Epithelial cell of proximal tubule (primary cell): ENCODE measurements around the gene CACNG4. TPM values are rescaled to one million over a fixed set of nuclear protein-coding genes. Genes with fewer than 3 reads are reported as not detected.

Experiments used
- DNase-seq: peaks from one replicate; pipeline ENCODE4 v3.0.0-alpha.2; 2011; ENCODE audit warnings: low read depth
- H3K4me3 ChIP-seq: 2 replicates; pipeline ENCODE4 v1.5.1; 2011; ENCODE audit warnings: low read depth, mild to moderate bottlenecking, low read length
- total RNA-seq: library from RNA; depleted of rRNA; stranded (reverse); fragments of >200 nt; gene quantifications from 2 replicates; pipeline ENCODE4 v1.2.3, GENCODE V29; 2015
- TF ChIP-seq, protein P1 (sequence below): conservative IDR thresholded peaks from 2 replicates; pipeline ENCODE4 v1.5.1; 2012; ENCODE audit warnings: low read depth, mild to moderate bottlenecking, low read length

CACNG4 gene
- total RNA-seq, 1 donor from 2014 or later = 0.29 TPM

- H3K4me3 ChIP-seq = no peak overlapping the region
- TF ChIP-seq, protein P1, sequence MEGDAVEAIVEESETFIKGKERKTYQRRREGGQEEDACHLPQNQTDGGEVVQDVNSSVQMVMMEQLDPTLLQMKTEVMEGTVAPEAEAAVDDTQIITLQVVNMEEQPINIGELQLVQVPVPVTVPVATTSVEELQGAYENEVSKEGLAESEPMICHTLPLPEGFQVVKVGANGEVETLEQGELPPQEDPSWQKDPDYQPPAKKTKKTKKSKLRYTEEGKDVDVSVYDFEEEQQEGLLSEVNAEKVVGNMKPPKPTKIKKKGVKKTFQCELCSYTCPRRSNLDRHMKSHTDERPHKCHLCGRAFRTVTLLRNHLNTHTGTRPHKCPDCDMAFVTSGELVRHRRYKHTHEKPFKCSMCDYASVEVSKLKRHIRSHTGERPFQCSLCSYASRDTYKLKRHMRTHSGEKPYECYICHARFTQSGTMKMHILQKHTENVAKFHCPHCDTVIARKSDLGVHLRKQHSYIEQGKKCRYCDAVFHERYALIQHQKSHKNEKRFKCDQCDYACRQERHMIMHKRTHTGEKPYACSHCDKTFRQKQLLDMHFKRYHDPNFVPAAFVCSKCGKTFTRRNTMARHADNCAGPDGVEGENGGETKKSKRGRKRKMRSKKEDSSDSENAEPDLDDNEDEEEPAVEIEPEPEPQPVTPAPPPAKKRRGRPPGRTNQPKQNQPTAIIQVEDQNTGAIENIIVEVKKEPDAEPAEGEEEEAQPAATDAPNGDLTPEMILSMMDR = no peak
- DNase-seq = no peak
These were observed 19.0 kb downstream of the CACNG4 start for GRCh38 chr17:66983414-66984021.

- TF ChIP-seq, protein P1 = no peak
- H3K4me3 ChIP-seq = no peak overlapping the region
- no peak for DNase-seq
These were observed 20.2 kb downstream of the CACNG4 start for GRCh38 chr17:66984730-66985129.

GRCh38 chr17:66985338-66986237, 21.1 kb downstream of the CACNG4 start:
- DNase-seq = no peak
- no peak overlapping the region for H3K4me3 ChIP-seq
- TF ChIP-seq, protein P1 = no peak

DNA sequence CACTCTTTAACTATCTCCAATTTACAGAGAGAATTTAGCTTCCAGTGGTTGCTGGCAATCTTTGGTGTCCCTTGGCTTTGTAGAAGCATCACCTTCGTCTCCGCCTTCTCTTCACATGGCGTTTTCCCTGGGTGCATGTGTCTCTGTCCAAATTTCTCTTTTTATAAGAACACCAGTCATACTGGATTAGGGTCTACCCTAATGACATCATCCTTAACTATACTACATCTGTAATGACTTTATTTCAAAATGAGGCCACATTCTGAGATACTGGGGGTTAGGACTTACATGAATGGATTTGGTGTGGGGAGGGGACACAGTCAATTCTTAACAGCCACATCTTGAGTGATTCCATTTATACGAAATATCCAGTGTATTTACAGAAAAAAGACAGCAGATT, 22.2 kb downstream of the CACNG4 start:
- TF ChIP-seq, protein P1 = no peak
- no peak overlapping the region for H3K4me3 ChIP-seq
- DNase-seq = no peak

DNA sequence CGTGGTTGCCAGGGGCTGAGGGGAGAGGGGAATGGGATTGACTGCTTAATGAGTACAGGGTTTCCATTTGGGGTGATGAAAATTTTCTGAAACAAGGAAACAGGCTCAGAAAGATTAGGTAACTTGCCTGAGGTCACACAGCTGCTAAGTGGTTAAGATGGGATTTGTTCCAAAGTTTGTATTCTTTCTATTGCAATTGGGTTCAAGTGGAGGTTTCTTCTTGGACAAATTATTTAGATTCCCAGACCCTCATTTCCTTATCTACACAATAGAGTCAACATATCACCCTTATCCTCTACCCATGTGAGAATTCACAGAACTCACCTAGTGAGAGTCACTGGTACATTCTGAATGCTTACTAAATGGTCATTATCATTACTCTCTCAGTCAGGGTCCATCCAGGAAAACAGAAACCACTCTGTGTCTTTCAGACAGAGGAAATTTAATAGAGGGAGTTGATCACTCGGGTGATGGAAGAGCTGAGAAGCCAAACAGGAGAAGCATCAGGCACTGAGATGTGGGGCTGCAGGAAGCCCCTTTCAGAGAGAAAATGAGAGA, 22.6 kb downstream of the CACNG4 start:
- TF ChIP-seq, protein P1 = no peak

GRCh38 chr17:66988069-66988798, 23.7 kb downstream of the CACNG4 start:
- no peak for DNase-seq
- no peak overlapping the region for H3K4me3 ChIP-seq
- TF ChIP-seq, protein P1 = no peak

More for the DNA sequence above, 22.6 kb downstream of the CACNG4 start:
- DNase-seq = no peak
- H3K4me3 ChIP-seq = no peak overlapping the region
